HepG2 (cell line): ENCODE measurements around the gene B4GALT5. TPM values are rescaled to one million over a fixed set of nuclear protein-coding genes. Genes with fewer than 3 reads are reported as not detected.
A peak's percentile ranks its signal among the peaks of the same experiment; 100 is the strongest.

Source experiments
- ADNP ChIP-seq: sonication (generic); formaldehyde crosslinking; IDR thresholded peaks from 2 replicates; pipeline ENCODE4 v1.4.0; 2020; ENCODE audit warnings: missing genetic modification reagents
- AFF4 ChIP-seq: sonication (generic); formaldehyde crosslinking; IDR thresholded peaks from 2 replicates; pipeline ENCODE4 v1.4.0; 2020; ENCODE audit warnings: missing genetic modification reagents
- GABPA ChIP-seq, 2 experiments: IDR thresholded peaks; 2 replicates each; pipeline ENCODE4 v1.6.1; 2011 to 2016; ENCODE audit warnings: low read depth in 2 of 2, low read length in 1 of 2, missing biosample characterization in 1 of 2, missing genetic modification characterization in 1 of 2
- GLI4 ChIP-seq: sonication (generic); formaldehyde crosslinking; IDR thresholded peaks from 2 replicates; pipeline ENCODE4 v1.5.1; 2020; ENCODE audit warnings: missing genetic modification reagents, mild to moderate bottlenecking, moderate library complexity, borderline replicate concordance
- GPN1 ChIP-seq: sonication (generic); formaldehyde crosslinking; IDR thresholded peaks from 2 replicates; pipeline ENCODE4 v1.5.1; 2020; ENCODE audit warnings: missing genetic modification reagents, borderline replicate concordance
- HMGXB3 ChIP-seq: sonication (generic); formaldehyde crosslinking; IDR thresholded peaks from 2 replicates; pipeline ENCODE4 v1.4.0; 2020; ENCODE audit warnings: missing genetic modification reagents, borderline replicate concordance
- HNF1A ChIP-seq, 2 experiments: sonication (generic) in 1 of 2; formaldehyde crosslinking in 1 of 2; IDR thresholded peaks; 2 replicates each; pipeline versions ENCODE4 v1.4.0 to v1.6.1; 2016 to 2020; ENCODE audit warnings: borderline replicate concordance in 1 of 2, low read depth in 1 of 2, mild to moderate bottlenecking in 1 of 2, missing genetic modification reagents in 1 of 2
- IKZF1 ChIP-seq: fragments of 450-650 bp; IDR thresholded peaks from 2 replicates; pipeline ENCODE4 v1.7.1; 2016
- KDM3A ChIP-seq: IDR thresholded peaks from 2 replicates; pipeline ENCODE4 v1.6.1; 2018; ENCODE audit warnings: low read depth, missing compliant biosample characterization
- KDM4B ChIP-seq: sonication (generic); formaldehyde crosslinking; IDR thresholded peaks from 2 replicates; pipeline ENCODE4 v1.4.0; 2020; ENCODE audit warnings: missing genetic modification reagents
- NFIC ChIP-seq: IDR thresholded peaks from 2 replicates; pipeline ENCODE4 v1.6.1; 2012; ENCODE audit warnings: mild to moderate bottlenecking, low read length, inconsistent platforms
- NKX3-1 ChIP-seq: sonication (generic); formaldehyde crosslinking; IDR thresholded peaks from 2 replicates; pipeline ENCODE4 v1.5.0; 2020; ENCODE audit warnings: missing genetic modification reagents
- RARA ChIP-seq: IDR thresholded peaks from 2 replicates; pipeline ENCODE4 v1.6.1; 2016; ENCODE audit warnings: missing genetic modification reagents, missing compliant biosample characterization
- RCOR2 ChIP-seq: IDR thresholded peaks from 2 replicates; pipeline ENCODE4 v1.6.1; 2016; ENCODE audit warnings: missing biosample characterization, missing genetic modification reagents
- TBP ChIP-seq: sonication (generic); formaldehyde crosslinking; IDR thresholded peaks from 2 replicates; pipeline ENCODE4 v1.5.0; 2020; ENCODE audit warnings: missing genetic modification reagents
- ZFP36L1 ChIP-seq: sonication (generic); formaldehyde crosslinking; IDR thresholded peaks from 2 replicates; pipeline ENCODE4 v1.8.0; 2022; ENCODE audit warnings: mild to moderate bottlenecking, missing genetic modification reagents, moderate library complexity
- ZFY ChIP-seq: sonication (generic); formaldehyde crosslinking; IDR thresholded peaks from 2 replicates; pipeline ENCODE4 v1.4.0; 2020; ENCODE audit warnings: missing genetic modification reagents
- ZNF253 ChIP-seq: sonication (generic); formaldehyde crosslinking; IDR thresholded peaks from 2 replicates; pipeline ENCODE4 v1.8.0; 2022; ENCODE audit warnings: mild to moderate bottlenecking, missing genetic modification reagents, borderline replicate concordance
- ZNF747 ChIP-seq: sonication (generic); formaldehyde crosslinking; IDR thresholded peaks from 2 replicates; pipeline ENCODE4 v1.8.1; 2023; ENCODE audit warnings: missing genetic modification reagents, mild to moderate bottlenecking, borderline replicate concordance
- polyA plus RNA-seq, 8 experiments: library from polyadenylated mRNA; depleted of rRNA in 3 of 8; stranded (reverse) in 7 of 8; unstranded in 1 of 8; fragments of >200 nt; fragmentation: Illumina TruSeq in 4 of 8; extraction: Trizol in 4 of 8; gene quantifications; 2 replicates each; pipeline versions ENCODE4 v1.2.1 to v1.2.3, GENCODE V29; 2011 to 2016; ENCODE audit warnings: low read depth in 4 of 8, missing spikeins in 1 of 8, mixed read lengths in 1 of 8; ENCODE audit not compliant: insufficient read depth in 1 of 8
- total RNA-seq, 5 experiments: library from RNA; depleted of rRNA; stranded (reverse); fragments of >200 nt; fragmentation: Illumina TruSeq; extraction: Trizol; gene quantifications; 2 replicates each; pipeline ENCODE4 v1.2.3, GENCODE V29; 2016; ENCODE audit warnings: low read depth in 1 of 5

The B4GALT5 gene
- total and polyA plus RNA-seq, 2 of the 13 experiments (the other 11 are each of a cell fraction or from before 2014, with no cell fraction given) = 27.3 to 30.9 TPM

- no peak for TF ChIP-seq AFF4 (CRISPR knock-in tag)
- TF ChIP-seq RCOR2 (CRISPR knock-in tag) = peak; percentile 31; the same call in 1 of the 2 replicates
- no peak for TF ChIP-seq NFIC
- TF ChIP-seq ADNP (CRISPR knock-in tag) = peak; percentile 33; the same call in 1 of the 2 replicates
- TF ChIP-seq GPN1 = no peak
- no peak for TF ChIP-seq ZFP36L1 (CRISPR knock-in tag)
- TF ChIP-seq ZNF253 (CRISPR knock-in tag) = no peak
- TF ChIP-seq IKZF1 = no peak
- no peak for TF ChIP-seq NKX3-1 (CRISPR knock-in tag)
- no peak for TF ChIP-seq KDM3A (CRISPR knock-in tag)
- no peak for TF ChIP-seq TBP (CRISPR knock-in tag)
- TF ChIP-seq HMGXB3 (CRISPR knock-in tag) = no peak
- TF ChIP-seq ZFY = peak; percentile 8; the same call in 1 of the 2 replicates
- TF ChIP-seq ZNF747 (CRISPR knock-in tag) = no peak
- no peak for TF ChIP-seq KDM4B
- no peak for TF ChIP-seq GABPA (IDR thresholded peaks at IDR 0.05; ENCODE audit: low read depth, low read length)
- no peak for TF ChIP-seq GABPA (CRISPR knock-in tag; IDR thresholded peaks at IDR 0.05; ENCODE audit: low read depth)
- 0 out of 2 replicates have a peak, but pooled peaks have one; percentile 47 for TF ChIP-seq GLI4 (CRISPR knock-in tag)
- TF ChIP-seq RARA = no peak
- no peak for TF ChIP-seq HNF1A (IDR thresholded peaks at IDR 0.05; ENCODE audit: low read depth)
- TF ChIP-seq HNF1A (CRISPR knock-in tag; IDR thresholded peaks at IDR 0.05; ENCODE audit: borderline replicate concordance) = no peak
These were observed 118.8 kb downstream of the B4GALT5 start (continued) for GRCh38 chr20:49594931-49595315.
